NCI-H460 (cell line): ENCODE data around the gene DGCR2. TPM values are rescaled to one million over a fixed set of nuclear protein-coding genes. Genes with fewer than 3 reads are reported as not detected.

ENCODE experiments used
- DNase-seq: peaks from one replicate; pipeline ENCODE4 v3.0.0-alpha.2; 2016; ENCODE audit warnings: low read depth; ENCODE audit errors: extremely low read depth
- total RNA-seq: library from RNA; depleted of rRNA; stranded (reverse); fragments of >200 nt; shearing (Covaris generic); gene quantifications from 2 replicates; pipeline ENCODE4 v1.2.3, GENCODE V29; 2014

The DGCR2 gene
- total RNA-seq, 1 experiment from 2014 or later, result 15.0 TPM

DNA sequence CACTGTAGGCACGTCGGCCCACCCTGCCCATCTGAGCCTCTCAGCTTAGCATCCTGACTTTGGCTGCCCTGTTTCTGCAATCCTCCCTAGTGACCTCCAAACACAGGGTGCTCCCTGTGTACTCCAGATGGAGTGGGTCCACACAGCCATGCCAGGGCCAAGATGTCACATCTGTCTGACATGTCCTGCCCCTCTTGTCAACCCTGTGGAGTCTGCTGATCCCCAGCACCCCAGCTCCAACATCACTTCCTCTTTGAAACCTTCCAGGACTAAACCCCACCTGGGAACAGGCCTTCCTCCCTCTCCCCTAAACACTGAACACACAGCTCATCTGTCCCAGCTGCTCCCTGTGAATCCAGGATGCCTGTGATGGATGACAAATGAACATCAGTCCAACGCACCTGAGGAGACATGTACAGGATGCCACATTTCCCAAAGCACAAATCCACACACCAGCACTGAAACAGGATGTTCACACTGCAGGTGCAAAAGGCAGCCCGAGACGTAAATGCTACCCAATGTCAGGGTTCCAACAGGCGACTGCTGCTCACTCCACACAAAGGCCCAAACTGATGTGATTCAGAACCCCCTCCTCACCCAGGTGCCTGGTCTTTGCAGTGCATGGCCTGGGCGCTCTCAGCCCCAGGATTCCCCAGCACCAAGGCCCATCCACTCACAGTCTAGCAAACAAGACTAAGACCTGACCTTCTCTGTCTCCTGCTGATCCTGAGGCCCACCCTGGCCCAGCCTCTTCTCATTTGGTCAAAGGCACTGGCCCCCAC, 6.9 kb upstream of the DGCR2 start:
- DNase-seq, result no peak

DNA sequence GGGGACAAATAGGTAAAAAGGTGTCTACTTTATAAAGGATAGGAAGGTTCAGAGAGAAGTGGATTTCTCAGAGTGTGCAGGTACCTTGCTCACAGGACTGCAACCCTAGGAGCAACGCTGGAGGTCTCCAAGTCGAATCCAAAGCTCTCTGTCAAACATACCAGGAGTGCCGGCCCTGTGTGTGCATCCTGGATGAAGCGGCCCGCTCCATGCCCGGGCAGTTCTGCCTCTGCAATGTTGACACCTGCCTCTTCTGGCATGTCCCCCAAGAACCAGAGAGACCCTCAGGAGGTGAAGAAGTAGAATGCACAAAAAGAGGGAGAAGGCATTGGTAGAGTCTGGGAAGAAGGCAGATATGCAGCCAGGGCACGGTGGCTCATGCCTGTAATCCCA, 5.8 kb upstream of the DGCR2 start:
- no peak for DNase-seq

DNA sequence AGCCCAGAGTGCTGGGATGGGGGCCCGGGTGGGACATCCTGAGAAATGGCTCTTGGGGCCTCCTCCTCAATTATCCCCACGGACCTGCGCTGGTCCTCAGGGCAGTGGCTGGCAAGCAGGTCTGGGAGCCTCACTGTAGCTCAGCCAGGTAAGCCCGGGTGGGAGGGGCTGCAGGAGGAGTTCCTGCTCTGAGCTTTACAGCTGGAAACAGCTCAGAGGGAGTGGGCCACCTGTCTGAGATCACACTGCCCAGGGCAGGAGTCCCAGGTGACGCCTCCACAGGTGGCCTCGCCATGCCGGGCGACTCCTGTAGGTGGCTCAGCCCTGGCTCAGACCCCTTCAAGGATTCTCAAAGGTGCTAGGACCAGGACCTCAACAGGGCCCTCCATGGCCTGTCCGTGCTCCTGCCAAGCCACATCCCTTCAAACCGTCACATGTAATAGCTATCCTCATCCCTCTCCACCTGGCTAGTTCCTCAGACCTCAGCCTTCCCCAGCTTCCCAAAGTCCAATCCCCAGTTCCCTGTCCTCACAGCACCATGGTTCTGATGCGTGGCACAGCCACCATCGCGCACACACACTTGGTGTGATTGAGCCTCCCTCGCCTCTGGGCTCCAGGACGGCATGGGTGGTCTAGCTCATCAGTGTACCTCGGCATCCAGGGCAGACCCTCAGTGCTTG, 5.3 kb upstream of the DGCR2 start:
- no peak for DNase-seq

DNA sequence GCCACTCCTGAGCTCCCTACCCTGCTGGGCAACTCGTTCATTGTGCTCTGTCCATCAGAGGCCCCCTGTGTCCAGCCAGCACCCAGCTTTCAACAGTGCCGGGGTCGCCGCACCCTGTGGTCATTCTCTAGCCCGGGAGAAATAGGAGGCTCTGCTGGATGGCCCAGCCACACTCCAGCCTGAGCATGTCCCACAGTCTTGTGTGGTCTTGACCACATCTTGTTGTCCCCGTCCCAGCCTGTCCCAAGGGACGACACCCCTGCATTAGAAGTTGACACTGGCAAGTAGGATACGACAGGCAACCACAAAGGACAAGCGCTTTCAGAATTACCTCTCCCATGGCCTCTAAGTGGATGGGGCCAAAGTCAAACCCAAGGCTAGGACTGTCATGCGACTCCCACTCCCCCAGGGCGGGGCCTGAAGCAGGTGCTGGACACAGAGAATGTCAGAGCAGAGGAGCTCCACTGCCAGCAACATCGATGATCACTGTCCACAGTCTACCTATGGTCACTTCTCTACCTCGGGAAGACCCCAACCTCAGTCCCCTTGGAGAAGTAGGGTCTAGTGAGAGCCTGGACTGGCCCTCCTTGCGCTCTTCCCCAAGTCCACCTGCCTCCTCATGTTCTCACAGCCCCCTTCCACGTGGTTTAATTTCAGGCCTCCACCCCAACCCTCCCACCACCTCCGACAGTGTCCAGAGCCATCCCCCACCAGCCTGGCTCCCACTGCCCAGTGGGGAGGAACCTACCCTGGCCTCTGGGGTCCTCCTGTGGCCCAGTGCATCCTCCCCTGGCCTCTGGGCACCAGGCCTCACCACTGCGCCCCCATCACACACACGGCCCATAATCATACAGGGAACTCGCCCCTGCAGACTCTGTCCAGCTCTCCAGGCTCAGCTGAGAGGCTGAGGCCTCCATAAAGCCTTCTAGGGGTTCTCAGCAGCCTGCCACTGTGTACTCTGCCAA, 4.4 kb upstream of the DGCR2 start:
- no peak for DNase-seq

DNA sequence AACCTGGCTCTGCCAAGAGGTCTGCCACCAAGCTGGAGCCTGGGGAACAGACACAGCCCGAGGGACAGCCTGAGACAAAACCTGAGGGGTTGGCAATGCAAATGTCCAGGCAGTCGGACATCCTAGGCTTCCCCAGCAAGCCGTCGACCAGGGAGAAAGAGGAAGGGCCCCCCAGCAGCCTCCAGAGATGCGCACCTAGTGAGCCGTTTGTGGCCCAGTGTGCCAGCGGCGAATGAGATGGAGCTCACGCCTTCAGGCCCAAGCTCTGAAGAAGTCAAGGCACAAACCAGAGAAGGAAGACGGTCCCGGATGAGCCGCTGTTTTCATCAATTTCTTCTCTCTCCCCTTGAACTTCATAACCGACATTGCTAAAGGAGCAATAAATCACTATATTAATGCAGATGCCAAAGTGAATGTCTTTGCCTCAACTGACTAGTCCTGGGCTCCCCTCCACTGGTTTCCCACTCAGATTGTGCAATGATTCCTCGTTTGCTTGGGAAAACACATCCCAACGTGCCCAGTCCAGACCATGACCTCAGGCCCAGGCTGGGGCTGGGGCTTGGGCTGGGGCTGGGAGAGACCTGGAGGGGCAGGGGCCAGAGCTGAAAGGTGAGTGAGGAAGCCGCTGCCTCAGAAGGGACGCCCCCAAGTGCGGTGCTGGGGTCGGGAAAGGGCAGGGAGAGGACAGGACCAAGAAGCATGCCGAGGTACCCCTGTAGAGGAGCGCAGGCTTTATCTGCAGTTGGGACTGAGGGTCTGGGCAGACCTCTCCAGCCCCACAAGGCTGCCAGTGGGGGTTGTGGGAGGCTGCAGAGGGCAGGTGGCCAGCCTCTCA, 3.5 kb upstream of the DGCR2 start:
- no peak for DNase-seq

DNA sequence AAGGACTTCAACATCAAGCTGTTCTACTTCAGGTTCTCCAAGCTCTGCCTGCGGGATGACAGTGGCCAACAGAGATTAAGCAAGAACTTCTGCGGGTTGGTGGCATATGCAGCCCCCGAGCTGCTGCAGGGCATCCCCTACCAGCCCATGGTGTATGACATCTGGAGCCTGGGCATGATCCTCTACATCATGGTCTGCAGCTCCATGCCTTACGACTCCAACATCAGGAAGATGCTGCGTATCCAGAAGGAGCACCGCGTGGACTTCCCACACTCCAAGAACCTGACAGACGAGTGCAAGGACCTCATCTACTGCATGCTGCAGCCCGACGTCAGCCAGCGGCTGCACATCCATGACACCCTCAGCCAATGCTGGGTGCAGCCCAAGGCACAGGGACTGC, 2.8 kb upstream of the DGCR2 start:
- no peak for DNase-seq

DNA sequence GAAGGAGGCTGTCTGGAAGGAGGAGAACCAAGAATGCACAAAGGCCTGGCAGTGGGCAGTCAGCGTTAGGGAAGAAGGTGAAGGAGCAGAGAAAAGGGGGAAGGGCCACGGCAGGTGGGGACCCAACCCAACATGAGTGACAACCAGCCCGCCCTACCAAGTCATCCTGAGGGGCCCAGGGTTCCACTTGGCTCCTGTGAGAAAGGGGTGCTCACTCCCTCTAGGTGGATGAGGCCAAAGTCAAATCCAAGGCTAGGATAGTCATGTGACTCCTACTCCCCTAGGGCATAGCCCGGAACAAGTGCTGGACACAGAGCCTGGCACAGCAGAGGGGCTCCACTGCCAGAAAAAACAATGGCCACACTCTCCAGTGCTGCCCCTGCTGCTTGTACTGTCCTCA, 2.2 kb upstream of the DGCR2 start:
- no peak for DNase-seq

DNA sequence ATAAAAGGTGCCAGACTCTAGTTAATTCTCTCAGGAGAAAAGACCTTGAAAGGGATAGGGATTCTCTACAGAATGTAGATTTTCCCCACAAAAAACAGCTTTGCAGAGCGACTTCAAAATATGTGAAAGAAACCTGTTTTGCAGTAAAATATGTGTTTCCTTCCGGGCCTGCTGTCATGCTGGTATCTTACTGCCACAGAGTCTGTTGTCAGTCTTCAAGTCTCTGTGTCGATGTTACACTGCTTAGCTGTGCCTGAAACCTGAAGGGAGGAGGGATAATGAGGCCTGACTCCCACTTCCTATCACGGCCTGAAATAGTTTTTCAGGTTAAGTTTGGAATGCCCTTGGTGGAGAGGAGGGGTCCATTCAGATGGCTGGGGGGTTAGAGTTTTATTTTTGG, 1.7 kb upstream of the DGCR2 start:
- DNase-seq, result no peak

DNA sequence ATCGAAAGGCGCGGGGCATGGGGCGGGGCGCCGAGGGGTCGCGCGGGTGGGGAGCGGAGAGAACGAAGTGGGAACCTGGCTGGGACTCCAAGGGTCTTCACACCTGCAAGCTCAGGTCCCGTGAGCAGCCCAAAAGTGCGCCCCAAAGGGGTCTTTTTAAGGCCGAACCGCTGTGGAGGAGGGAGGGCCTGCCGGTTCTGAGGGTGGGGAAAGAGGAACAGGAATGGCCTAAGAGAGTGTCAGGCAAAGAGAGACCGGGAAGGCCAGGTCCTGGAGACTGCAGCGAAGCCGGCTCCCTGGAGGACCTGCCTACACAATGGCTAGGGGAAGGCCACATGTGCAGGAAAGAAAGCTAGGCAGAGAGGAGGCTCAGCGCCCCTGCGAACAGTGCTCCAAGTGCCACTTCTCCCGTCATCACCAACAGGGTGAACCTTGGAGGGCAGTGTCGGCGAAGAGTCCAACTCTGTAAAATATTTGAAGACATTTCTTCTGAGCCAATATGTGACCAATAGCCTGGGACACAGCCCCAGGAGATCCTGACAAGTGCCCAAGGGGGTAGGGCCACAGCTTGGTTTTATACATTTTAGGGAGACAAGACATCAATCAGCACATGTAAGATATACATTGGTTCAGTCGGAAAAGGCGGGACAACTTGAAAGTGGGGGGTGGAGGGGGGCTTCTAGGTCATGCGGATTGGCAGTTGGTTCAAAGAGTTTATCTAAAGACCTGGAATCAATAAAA, 710 bp upstream of the DGCR2 start:
- no peak for DNase-seq

DNA sequence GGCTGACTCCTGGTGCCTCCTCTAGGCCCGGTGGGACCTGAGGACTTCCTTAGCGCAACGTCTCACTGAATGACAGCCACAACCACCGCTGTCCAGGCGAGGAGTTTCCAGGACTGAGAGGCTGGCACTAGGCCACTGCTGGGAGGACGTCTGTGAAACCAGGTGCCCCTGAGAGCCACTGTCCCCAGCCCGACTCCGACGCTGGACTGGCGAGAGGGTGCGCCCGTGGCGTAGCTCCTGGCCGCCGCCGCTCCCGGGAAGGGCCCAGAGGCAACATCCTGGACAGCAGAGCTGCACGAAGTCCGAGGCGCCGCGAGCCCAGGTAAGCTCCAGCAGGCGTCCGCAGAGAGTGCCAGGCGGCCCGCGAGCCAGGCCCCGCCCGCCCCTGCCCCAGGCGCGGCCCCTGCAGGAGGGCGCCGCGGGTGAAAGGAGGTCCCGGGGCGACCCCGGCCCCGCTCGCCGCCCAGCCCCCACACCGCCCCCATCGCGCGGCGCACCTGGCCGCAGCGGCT, 525 bp downstream of the DGCR2 start:
- peak; percentile 9 for DNase-seq

DNA sequence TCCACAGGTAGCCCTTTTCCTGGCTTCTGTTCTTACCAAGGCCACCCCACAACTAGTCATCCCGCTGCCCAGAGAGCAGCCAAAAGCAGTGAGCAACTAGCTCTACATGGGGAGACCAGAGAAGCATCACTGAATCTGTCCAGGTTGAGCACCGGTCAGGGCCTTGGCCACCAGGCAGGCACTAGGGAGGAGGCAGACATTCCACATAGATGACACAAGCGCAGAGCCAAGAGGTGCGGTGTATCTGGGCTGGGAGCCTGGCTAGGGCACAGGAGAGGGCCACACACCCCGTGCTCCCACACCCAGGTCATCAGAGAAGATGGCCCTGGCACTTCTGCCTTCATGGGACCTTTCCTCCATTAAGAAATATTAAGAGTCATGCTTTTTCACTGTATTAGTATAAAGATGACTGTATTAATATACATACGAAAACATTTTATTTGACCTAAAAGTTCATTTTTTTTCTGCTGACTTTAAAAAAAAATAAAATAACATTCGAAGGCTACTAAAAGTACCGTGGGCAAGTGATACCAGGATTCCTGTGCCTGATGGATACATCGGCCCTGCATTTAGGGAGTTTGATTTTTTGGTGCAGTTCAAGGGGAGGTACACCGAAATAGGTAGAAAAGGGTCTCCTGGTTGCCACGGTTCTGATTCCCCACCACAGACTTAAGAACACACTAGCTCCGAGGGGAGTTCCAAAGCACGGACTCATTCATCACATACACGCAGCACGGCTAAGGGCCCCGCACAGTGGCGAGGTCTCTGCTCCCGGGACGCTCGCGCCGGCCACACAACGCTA, 1.2 kb downstream of the DGCR2 start:
- DNase-seq, result peak; percentile 8

DNA sequence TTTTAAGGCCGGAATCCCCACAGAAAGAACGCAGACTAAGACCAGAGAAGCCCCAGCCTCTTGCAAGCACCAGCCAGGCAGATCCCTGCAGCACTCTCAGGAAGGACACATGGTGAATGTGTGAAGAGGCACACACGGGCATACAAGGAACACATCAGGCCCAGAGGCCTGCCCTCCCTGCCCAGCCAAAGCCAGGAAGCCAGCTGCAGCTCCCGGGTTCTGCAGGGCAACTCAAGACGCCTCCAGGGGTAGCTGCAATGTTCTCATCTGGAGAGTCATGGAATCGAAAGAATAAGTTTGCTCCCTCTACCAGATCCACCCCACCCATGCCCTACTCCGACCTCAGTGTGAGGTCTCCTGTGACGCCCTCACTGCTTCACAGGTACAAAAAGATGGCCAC, 2.3 kb downstream of the DGCR2 start:
- DNase-seq, result no peak

DNA sequence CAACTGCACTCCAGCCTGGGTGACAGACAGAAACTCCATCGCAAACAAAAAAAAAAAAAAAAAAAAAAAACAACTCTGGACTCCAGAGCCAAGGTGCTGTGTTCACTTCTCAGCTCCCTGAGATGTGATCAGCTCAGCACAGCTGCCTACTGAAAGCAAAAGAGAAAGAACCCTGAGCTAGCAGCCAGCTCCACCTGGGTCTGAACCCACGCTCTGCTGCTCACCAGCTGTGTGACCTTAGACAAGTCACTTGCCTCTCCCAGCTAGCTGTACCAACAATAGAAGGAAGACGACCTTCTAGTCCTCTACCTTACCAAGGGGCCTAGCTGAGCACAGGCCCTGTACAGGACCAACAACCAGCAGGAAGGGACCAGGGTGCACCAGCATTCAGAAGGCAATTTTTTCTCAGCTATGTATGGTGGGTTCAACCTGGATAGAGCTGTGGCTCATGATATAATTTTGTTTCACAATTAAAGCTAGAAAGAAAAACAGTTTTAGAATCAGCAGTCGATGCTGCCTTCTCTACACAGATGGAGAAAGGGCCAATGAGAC, 3.8 kb downstream of the DGCR2 start:
- no peak for DNase-seq

DNA sequence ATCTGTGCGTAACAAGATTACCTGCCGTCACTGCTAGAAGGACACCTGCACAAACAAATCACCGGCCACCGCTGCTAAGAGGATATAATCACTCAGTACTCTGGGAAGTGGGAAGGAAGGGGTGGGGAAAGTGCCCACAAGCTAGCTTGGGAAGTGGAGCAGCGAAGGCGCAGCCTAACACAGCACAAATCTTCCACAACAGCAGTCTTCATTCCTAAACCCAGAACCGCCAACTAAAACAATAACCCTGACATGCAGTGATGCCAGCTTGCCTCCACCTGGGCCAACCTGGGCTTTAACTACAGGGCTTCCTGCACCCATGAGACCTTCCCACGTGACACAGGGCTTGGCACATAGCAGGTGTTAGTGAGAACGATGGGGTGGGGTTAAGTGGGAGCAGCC, 5.1 kb downstream of the DGCR2 start:
- DNase-seq, result no peak

DNA sequence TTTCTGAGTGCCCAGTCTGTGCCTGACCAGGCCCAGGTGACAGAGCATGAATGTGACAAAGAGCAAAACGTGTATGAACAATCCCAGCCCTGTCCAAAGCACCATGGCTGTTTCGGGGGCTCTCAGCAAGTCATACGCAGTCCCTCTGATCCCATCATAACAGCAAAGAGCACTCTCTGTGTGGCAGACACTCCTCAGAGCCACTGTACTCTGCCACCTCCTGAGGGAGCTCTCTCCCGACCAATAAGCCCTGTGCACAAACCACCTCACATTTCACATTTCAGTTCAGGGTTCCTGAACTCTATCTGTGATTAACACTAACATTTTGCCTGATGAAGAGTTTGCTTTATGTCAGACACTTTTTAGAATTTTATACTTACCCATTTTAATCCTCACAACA, 6.6 kb downstream of the DGCR2 start:
- no peak for DNase-seq

DNA sequence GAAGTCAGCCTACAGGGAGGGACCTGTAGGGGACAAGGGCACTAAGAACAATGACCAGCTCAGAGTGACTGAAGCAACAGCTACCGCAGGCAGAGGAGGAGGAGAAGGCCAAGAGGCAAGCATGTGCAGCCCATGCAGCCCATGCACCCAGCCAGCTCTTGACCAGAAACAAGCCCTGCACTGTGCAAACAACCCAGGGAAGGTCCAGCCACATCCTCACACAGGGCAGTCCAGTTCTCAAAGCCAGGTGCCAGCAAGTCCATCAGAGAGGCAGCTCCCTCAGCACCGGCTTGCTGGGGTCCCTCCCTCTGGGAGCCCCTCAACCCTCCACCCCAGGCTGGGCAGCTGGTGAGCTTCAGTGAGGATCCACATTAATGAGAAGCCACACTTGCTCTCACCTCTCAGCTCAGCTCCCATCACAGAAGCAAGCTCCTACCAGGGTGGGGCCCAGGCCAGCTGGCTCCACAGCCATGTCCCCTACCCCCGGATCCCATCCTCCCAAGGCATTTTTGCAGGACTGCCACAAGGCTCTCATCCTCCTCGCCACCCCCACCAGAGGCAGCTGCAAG, 7.1 kb downstream of the DGCR2 start:
- DNase-seq, result no peak

DNA sequence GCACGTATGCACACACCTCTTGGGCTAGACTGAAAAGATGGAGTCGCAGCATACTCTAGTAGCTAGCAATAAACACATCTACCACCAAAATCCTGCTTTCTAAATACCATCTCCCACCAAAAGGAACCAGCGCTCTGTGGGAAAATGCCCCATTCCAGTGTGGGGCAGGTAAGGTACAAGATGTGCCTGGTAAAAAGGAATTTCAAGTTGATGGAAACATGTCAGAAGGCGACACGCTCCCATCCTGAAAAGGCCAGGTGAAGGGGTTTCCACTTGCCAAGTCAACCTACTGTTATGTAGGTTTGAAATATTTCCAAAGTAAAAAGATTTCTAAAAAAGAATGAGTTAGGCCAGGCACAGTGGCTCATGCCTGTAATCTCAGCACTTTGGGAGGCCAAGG, 8.8 kb downstream of the DGCR2 start:
- no peak for DNase-seq

DNA sequence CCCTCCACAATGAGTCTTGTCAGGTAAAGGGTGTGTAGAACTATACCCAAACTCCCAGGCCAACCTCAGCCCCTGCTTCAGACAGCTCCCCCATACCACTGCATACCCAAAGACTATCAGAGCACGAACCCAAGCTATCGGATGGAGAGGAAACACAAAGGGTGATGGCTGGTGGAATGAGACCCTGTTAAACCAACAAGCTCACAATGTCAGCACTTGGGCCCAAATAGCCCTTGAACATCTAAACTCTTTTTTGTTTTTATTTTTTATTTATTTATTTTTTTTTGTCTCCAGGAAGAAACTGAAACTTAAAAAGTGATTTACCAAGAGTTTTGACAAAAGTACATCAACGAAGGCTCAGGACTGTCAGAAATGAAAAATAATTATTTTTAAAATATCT, 10.6 kb downstream of the DGCR2 start:
- no peak for DNase-seq
